ENCODE data around the gene SMARCD1.

DNA sequence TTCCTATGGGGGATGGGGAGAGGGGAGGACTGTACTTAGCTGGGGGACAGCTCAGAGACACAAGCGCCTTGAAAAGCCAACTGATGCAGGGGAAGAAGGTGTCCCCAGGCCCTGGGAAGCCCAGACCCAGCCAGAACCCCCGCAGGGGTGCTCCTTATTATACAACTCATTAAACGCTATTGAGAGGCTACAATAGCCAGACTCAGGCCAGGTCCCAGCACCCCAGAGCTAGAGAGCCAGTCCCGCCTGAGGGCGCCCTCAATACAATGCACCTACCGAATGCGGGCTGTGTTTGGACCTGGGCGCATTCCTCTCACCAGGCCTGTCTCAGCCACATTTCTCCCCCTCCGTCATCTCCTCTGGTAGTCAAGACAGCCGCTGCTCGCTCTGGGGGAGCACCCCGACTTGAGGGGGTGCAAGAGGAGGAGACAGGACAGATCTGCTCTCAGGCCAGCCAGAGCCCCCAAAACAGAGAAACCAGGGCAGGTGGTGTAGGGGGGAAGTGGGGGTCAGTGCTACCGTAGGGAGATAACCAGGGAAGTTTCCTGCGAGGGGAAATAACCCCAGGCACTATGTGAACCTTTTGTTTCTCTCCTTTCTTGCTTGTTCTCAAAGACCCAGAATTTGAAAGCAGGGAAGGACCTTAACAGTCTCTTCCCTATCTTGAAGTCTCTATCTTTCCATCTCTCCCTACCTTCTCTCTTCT, 33.9 kb upstream of the SMARCD1 start:
- TF ChIP-seq CTCF (IDR thresholded peaks at IDR 0.05; ENCODE audit: low read length) = no peak
- no peak for TF ChIP-seq EZH2 (IDR thresholded peaks at IDR 0.05; ENCODE audit: borderline replicate concordance, low read length)
